Brain microvascular endothelial cell (primary cell): ENCODE data around the gene VAV2.

Experiments used
- DNase-seq: peaks from one replicate; pipeline ENCODE4 v3.0.0-alpha.2; 2020
- H3K27ac ChIP-seq: fragments of 250-450 bp; sonication (Bioruptor Pico); 2 replicates; pipeline ENCODE4 v1.5.1; 2020; ENCODE audit warnings: mild to moderate bottlenecking, moderate library complexity
- H3K27me3 ChIP-seq: fragments of 250-450 bp; sonication (Bioruptor Pico); replicated peaks from 2 replicates; pipeline ENCODE4 v1.5.1; 2020; ENCODE audit warnings: mild to moderate bottlenecking
- H3K36me3 ChIP-seq: fragments of 250-450 bp; sonication (Bioruptor Pico); replicated peaks from 2 replicates; pipeline ENCODE4 v1.5.1; 2020; ENCODE audit warnings: mild to moderate bottlenecking
- H3K4me3 ChIP-seq: 2 replicates; pipeline ENCODE4 v1.5.1; 2011; ENCODE audit warnings: low read depth, mild to moderate bottlenecking, control low read depth, low read length, moderate library complexity
- CTCF ChIP-seq: IDR thresholded peaks from 2 replicates; pipeline ENCODE4 v1.5.1; 2011; ENCODE audit warnings: low read depth, mild to moderate bottlenecking, moderate library complexity, low read length, control low read depth, inconsistent platforms; ENCODE audit errors: missing control alignments
- in situ Hi-C: cut with HindIII; loops from 2 replicates; pipeline ENCODE4 v1.10.0; 2017; ENCODE audit warnings: low sequenced_read_pairs, low pct_ligation_motif_present

Gene VAV2

DNA sequence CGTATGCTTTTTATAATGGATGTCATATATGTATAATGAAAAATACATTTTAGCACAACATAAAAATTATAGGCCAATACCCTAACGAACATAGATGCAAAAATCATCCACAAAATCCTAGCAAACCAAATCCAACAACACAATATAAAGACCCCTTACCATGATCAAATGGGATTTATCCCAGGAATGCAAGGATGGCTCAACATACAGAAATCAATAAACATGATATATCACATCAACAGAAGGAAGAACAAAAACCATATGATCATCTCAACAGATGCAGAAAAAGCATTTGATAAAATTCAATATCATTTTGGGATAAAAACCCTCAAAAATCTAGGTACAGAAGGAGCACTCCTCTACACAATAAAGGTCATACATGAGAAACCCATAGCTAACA lies 27.7 kb downstream of the VAV2 start:
- no peak overlapping the region for H3K27ac ChIP-seq
- TF ChIP-seq CTCF: no peak
- no peak overlapping the region for H3K4me3 ChIP-seq
- in situ Hi-C loops: no loop called here
- DNase-seq: no peak
- H3K36me3 ChIP-seq: no peaks in the 10 kb centered on the region
- no peaks in the 10 kb centered on the region for H3K27me3 ChIP-seq

DNA sequence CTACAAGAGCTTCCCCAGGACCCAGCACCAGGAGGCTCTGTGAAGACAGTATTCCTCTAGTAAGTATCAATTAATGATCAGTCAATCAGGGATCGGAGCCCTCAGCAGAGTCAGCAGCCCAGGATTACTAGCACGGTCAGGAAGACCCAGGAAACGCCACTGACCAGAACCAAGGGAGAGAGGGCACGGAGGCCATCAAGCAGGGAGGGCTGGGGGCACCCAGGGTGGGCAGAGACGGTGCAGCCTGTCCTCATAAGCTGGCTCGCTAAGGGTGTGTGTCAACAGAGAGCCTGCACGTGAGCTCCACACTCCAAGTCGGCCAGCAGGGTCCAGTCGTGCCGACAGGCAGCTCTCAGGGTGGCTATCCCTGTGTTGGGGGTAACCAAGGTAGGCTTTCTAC lies 29.0 kb downstream of the VAV2 start:
- in situ Hi-C loops: no loop called here
- H3K27ac ChIP-seq: no peak overlapping the region

GRCh38 chr9:133962341-133962740 lies 29.8 kb downstream of the VAV2 start:
- no peak for TF ChIP-seq CTCF
- Histone ChIP-seq H3K36me3 (no peaks in the 10 kb centered on the region), H3K4me3 (no peak overlapping the region), H3K27me3 (no peaks in the 10 kb centered on the region), H3K27ac (no peak overlapping the region)
- DNase-seq: no peak
- in situ Hi-C loops: no loop called here

More for the DNA sequence above, 29.0 kb downstream of the VAV2 start:
- H3K4me3 ChIP-seq: no peak overlapping the region
- no peak for DNase-seq
- H3K36me3 ChIP-seq: no peaks in the 10 kb centered on the region
- no peaks in the 10 kb centered on the region for H3K27me3 ChIP-seq
- TF ChIP-seq CTCF: no peak

DNA sequence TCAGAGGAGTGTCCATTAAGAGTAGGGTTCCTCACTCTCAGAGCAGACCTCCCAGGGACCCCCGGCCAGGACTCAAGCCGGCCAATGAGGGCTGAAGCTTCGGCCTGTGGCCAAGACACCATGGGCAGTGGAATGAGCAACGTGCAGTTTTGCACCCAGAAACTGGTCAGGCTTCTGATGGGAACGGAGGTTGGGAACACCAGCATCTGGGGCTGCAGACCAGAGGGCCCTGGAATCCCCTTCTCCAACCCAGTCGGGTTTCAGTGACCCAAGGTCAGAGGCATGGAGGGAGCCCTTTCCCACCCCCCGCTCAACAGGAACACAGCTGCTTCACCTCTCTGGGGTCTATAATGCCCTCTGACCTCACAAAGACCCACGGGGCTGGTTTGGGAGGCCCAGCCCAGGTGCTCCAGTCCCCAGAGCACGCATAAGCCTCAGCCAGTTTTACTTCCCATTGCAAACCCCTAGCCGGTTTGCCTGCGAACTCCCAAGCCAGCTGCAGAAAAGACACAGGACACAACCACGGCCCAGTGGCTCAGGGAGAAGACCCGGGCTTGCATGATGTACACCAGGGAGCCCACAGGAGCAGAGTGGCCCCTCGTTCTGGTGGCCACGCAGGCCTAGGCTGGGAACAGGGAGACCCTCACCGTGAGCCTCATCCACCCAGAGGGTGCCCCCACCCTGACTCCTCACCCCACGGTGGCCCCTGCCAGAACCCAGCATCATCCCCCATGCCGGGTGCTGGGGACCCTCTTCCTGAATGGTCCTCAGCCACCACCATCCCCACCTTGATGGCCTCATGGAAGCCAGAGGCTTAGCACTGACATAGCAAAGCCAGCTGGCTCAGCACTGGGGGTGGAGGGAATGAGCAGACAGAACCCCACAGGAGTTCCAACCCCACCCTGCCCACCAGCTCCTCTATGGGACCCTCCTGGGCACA lies 30.6 kb downstream of the VAV2 start:
- TF ChIP-seq CTCF: no peak
- Histone ChIP-seq H3K27ac (no peak overlapping the region), H3K27me3 (no peaks in the 10 kb centered on the region), H3K4me3 (no peak overlapping the region), H3K36me3 (no peaks in the 10 kb centered on the region)
- in situ Hi-C loops: no loop called here
- DNase-seq: no peak

DNA sequence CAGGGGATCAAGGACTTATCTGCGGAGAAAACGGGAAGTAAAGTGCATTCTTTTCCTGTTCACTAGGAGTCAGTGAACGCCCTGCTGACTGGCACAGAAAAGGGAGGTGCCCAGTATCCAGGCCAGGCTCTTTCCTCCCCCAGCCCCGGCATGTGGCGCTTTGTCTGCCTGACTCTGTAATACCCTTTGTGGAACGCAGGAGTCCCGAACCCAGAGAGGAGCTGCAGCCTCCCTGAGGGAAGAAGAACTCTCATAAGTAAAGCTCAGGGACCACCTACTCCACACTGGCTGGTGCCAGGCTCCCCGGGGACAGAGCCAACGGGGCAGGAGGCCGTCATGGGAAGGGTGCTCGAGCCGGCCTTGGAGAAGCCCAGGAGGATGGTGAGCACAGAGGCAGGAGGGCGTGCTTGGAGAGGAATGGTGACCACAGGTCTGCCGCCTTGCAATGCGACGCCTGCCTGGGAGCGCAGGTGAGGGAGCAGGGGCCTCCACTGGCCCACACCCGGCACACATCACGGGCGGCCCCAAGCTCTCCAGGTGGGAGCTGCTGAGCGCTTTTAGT lies 31.5 kb downstream of the VAV2 start:
- Histone ChIP-seq H3K4me3 (no peak overlapping the region), H3K27me3 (no peaks in the 10 kb centered on the region), H3K27ac (no peak overlapping the region), H3K36me3 (no peaks in the 10 kb centered on the region)
- in situ Hi-C loops: no loop called here
- DNase-seq: no peak
- TF ChIP-seq CTCF: no peak
